WTC11 (cell line): ENCODE data around the gene SLC15A1. TPM values are rescaled to one million over a fixed set of nuclear protein-coding genes. Genes with fewer than 3 reads are reported as not detected.
A peak's percentile ranks its signal among the peaks of the same experiment; 100 is the strongest.

Experiments used
- ATAC-seq: fragments of 200-7000 bp; cut with Tn5 transposase; 2 replicates; pipeline ENCODE4 v1.10.0; 2021; ENCODE audit warnings: mild to moderate bottlenecking, moderate library complexity
- CTCF ChIA-PET: fragments of 300-600 bp; sonication (Branson Sonifier 250); formaldehyde crosslinking; loops from one replicate; lab custom pipeline; 2021; ENCODE audit warnings: antibody characterized with exemption; lab: Charles Lee
- POLR2A ChIA-PET: fragments of 350-600 bp; sonication (Branson Sonifier 250); formaldehyde crosslinking; loops from one replicate; lab custom pipeline; 2021; ENCODE audit warnings: antibody characterized with exemption; lab: Charles Lee
- DNase-seq: peaks from one replicate; pipeline ENCODE4 v3.0.0; 2021; ENCODE audit warnings: low spot score
- H3K27ac Mint-ChIP-seq: 2 replicates; pipeline ENCODE4 v1.8.0; 2021; ENCODE audit warnings: mixed read lengths
- H3K27me3 Mint-ChIP-seq: 2 replicates; pipeline ENCODE4 v1.8.0; 2021; ENCODE audit warnings: low read depth, mild to moderate bottlenecking, moderate library complexity, mixed read lengths
- H3K36me3 Mint-ChIP-seq: 2 replicates; pipeline ENCODE4 v1.8.0; 2021; ENCODE audit warnings: mixed read lengths
- H3K4me1 Mint-ChIP-seq: 2 replicates; pipeline ENCODE4 v1.8.0; 2022; ENCODE audit warnings: mixed read lengths
- H3K4me3 Mint-ChIP-seq: 2 replicates; pipeline ENCODE4 v1.8.0; 2021; ENCODE audit warnings: mild to moderate bottlenecking, moderate library complexity, mixed read lengths
- H3K9me3 Mint-ChIP-seq: 2 replicates; pipeline ENCODE4 v1.8.0; 2021; ENCODE audit warnings: mixed read lengths
- ATF1 ChIP-seq: sonication (generic); formaldehyde crosslinking; IDR thresholded peaks from 2 replicates; pipeline ENCODE4 v1.8.1; 2023; ENCODE audit warnings: mild to moderate bottlenecking, moderate library complexity, missing genetic modification reagents
- CREB1 ChIP-seq: sonication (generic); formaldehyde crosslinking; IDR thresholded peaks from 2 replicates; pipeline ENCODE4 v1.8.0; 2023; ENCODE audit warnings: mild to moderate bottlenecking, missing genetic modification reagents
- CREM ChIP-seq: sonication (generic); formaldehyde crosslinking; IDR thresholded peaks from 2 replicates; pipeline ENCODE4 v1.8.1; 2022; ENCODE audit warnings: mild to moderate bottlenecking, missing genetic modification reagents, moderate library complexity
- ELF4 ChIP-seq: sonication (generic); formaldehyde crosslinking; IDR thresholded peaks from 2 replicates; pipeline ENCODE4 v1.8.1; 2022; ENCODE audit warnings: low read depth, mild to moderate bottlenecking, moderate library complexity, missing genetic modification reagents
- ETV6 ChIP-seq: sonication (generic); formaldehyde crosslinking; IDR thresholded peaks from 2 replicates; pipeline ENCODE4 v1.8.1; 2022; ENCODE audit warnings: mild to moderate bottlenecking, missing genetic modification reagents
- FOXP1 ChIP-seq: sonication (generic); formaldehyde crosslinking; IDR thresholded peaks from 2 replicates; pipeline ENCODE4 v1.8.0; 2022; ENCODE audit warnings: missing genetic modification reagents, mild to moderate bottlenecking, moderate library complexity, borderline replicate concordance
- NR1H2 ChIP-seq: sonication (generic); formaldehyde crosslinking; IDR thresholded peaks from 2 replicates; pipeline ENCODE4 v1.9.0; 2021; ENCODE audit warnings: mild to moderate bottlenecking, moderate library complexity, missing genetic modification reagents
- NR3C1 ChIP-seq: sonication (generic); formaldehyde crosslinking; conservative IDR thresholded peaks from 2 replicates; pipeline ENCODE4 v1.8.1; 2023; ENCODE audit warnings: low read depth, mild to moderate bottlenecking, missing genetic modification reagents
- OVOL2 ChIP-seq: fragments of 250-450 bp; sonication (Bioruptor Pico); IDR thresholded peaks from 2 replicates; pipeline ENCODE4 v1.9.0; 2021; ENCODE audit warnings: mild to moderate bottlenecking, borderline replicate concordance
- SMAD4 ChIP-seq: sonication (generic); formaldehyde crosslinking; IDR thresholded peaks from 2 replicates; pipeline ENCODE4 v1.8.0; 2022; ENCODE audit warnings: mild to moderate bottlenecking, missing genetic modification reagents
- SP1 ChIP-seq: sonication (generic); formaldehyde crosslinking; conservative IDR thresholded peaks from 2 replicates; pipeline ENCODE4 v1.8.1; 2022; ENCODE audit warnings: missing genetic modification reagents
- TP53 ChIP-seq: sonication (generic); formaldehyde crosslinking; IDR thresholded peaks from 2 replicates; pipeline ENCODE4 v1.8.1; 2023; ENCODE audit warnings: mild to moderate bottlenecking, missing genetic modification reagents
- ZNF121 ChIP-seq: sonication (generic); formaldehyde crosslinking; IDR thresholded peaks from 2 replicates; pipeline ENCODE4 v1.8.0; 2023; ENCODE audit warnings: missing genetic modification reagents
- ZNF317 ChIP-seq: sonication (generic); formaldehyde crosslinking; IDR thresholded peaks from 2 replicates; pipeline ENCODE4 v1.8.1; 2023; ENCODE audit warnings: low read depth, mild to moderate bottlenecking, moderate library complexity, missing genetic modification reagents, borderline replicate concordance
- ZNF396 ChIP-seq: fragments of 250-450 bp; sonication (Bioruptor Pico); IDR thresholded peaks from 2 replicates; pipeline ENCODE4 v1.8.0; 2021; ENCODE audit warnings: mild to moderate bottlenecking, moderate library complexity, borderline replicate concordance
- ZNF671 ChIP-seq: fragments of 250-450 bp; sonication (Bioruptor Pico); IDR thresholded peaks from 2 replicates; pipeline ENCODE4 v1.8.0; 2021; ENCODE audit warnings: mild to moderate bottlenecking
- total RNA-seq: library from RNA; stranded (reverse); gene quantifications from 3 replicates; pipeline ENCODE4 v1.2.3, GENCODE V29; 2021
- TF ChIP-seq, protein P1 (sequence below): fragments of 250-450 bp; sonication (Bioruptor Pico); conservative IDR thresholded peaks from 2 replicates; pipeline ENCODE4 v1.9.0; 2021; ENCODE audit warnings: mild to moderate bottlenecking
- TF ChIP-seq, protein P2 (sequence below): fragments of 200-600 bp; IDR thresholded peaks from 2 replicates; pipeline ENCODE4 v1.8.0; 2022; ENCODE audit warnings: antibody characterized with exemption
- TF ChIP-seq, protein P3 (sequence below): sonication (generic); formaldehyde crosslinking; conservative IDR thresholded peaks from 2 replicates; pipeline ENCODE4 v1.8.1; 2023; ENCODE audit warnings: mild to moderate bottlenecking, low read depth, missing genetic modification reagents, moderate library complexity
- TF ChIP-seq, protein P4 (sequence below): sonication (generic); formaldehyde crosslinking; IDR thresholded peaks from 2 replicates; pipeline ENCODE4 v1.8.0; 2022; ENCODE audit warnings: mild to moderate bottlenecking, missing genetic modification reagents
- TF ChIP-seq, protein P5 (sequence below): sonication (generic); formaldehyde crosslinking; IDR thresholded peaks from 2 replicates; pipeline ENCODE4 v1.8.0; 2023; ENCODE audit warnings: mild to moderate bottlenecking, missing genetic modification reagents

SLC15A1 gene
- total RNA-seq, 1 experiment from 2014 or later: 2.3 TPM

DNA sequence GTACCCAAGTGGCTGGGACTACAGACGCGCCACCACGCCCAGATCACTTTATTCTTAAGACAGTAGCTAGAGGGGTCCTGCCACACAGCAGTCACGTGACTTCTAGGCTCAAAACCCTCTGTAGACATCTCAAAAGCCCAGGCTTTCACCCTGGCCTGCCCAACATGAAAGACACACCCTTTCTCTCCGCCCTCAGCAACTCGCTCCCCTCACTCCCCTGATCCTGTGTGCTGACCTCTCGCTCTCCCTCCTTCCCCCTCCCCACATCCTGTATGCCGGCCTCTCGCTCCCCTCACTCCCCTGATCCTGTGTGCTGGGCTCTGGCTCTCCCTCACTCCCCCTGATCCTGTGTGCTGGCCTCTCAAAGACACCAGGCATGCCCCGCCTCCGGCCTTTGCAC is 77.4 kb downstream of the SLC15A1 start:
- H3K27ac Mint-ChIP-seq: no peak overlapping the region

DNA sequence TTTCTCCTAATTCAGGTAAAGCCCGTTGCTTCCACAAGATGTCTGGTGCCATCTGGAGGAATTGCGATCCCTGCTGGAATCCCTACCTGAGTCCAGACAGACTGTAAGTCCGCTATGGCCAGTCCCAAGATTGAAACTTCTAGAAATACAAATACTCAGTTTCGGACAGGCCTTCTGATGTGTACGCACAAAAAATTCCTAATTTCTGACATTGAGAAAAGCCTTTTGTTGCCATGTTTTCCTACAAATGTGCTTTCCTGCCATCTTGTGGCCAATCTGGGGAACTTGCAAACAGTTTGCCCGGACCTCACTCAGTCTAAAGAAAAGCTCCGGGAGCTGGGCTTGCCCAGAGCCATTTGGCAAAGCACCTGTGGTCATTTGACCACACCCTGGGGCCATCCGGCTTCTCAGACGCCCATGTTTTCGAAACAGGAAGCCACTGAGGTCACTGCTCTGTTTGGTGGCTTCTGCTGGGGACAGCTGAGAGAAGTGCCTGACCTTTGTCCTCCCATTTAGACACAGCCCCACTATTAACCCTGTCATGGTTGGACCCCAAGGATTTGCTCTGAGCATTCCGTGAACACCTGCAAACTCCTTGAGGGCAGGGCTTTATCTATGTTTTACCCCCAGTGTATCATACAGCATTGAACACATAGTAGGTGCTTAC is 79.4 kb downstream of the SLC15A1 start:
- Mint-ChIP-seq H3K27ac (no peak overlapping the region), H3K9me3 (no peaks in the 10 kb centered on the region), H3K4me1 (peaks cover 34% of the 10 kb centered on the region), H3K4me3 (no peak overlapping the region), H3K27me3 (peaks cover 3% of the 10 kb centered on the region; the same call in 1 of the 2 replicates), H3K36me3 (no peaks in the 10 kb centered on the region)
- DNase-seq (peak; percentile 68), ATAC-seq (peak; percentile 80)
- CTCF ChIA-PET: interaction anchor here (0.5 to 1.6 kb wide), 63 partner anchors 9 to 790 kb away, joined by 3 to 36 read pairs (median 4); partner anchors contain the start of gene SLC15A1
- 0 out of 2 replicates have a peak, but pooled peaks have one; percentile 21 for TF ChIP-seq CREM
- TF ChIP-seq, protein P1, sequence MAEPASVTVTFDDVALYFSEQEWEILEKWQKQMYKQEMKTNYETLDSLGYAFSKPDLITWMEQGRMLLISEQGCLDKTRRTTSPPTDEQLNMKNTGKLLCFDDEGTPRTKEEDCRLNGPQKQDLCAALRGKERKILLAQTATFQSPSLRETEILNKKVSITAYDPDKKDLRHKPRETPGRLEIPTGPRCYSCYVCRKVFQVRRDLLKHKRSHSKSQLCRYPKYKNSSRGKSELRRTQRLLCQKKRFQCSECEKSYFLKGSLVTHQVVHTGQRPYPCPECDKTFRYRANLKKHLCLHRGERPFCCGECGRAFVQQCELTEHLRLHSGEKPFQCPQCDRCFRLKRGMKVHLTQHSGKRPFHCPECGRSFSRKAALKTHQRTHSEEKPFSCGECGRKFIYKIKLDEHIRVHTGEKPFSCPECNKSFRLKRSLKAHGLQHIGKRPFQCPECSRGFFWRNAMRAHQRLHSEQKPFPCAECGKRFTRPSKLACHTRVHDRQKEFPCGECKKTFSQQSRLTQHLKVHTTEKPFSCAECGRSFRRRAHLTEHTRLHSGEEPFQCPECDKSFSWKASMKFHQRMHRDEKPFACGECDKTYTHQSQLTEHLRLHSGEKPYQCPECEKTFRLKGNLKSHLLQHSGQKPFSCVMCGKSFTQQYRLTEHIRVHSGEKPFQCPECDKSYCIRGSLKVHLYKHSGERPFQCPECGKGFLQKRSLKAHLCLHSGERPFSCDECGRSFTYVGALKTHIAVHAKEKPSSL (CRISPR knock-in tag): no peak
- TF ChIP-seq, protein P2, sequence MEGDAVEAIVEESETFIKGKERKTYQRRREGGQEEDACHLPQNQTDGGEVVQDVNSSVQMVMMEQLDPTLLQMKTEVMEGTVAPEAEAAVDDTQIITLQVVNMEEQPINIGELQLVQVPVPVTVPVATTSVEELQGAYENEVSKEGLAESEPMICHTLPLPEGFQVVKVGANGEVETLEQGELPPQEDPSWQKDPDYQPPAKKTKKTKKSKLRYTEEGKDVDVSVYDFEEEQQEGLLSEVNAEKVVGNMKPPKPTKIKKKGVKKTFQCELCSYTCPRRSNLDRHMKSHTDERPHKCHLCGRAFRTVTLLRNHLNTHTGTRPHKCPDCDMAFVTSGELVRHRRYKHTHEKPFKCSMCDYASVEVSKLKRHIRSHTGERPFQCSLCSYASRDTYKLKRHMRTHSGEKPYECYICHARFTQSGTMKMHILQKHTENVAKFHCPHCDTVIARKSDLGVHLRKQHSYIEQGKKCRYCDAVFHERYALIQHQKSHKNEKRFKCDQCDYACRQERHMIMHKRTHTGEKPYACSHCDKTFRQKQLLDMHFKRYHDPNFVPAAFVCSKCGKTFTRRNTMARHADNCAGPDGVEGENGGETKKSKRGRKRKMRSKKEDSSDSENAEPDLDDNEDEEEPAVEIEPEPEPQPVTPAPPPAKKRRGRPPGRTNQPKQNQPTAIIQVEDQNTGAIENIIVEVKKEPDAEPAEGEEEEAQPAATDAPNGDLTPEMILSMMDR: peak; percentile 76
- no peak for TF ChIP-seq ZNF317 (CRISPR knock-in tag)
- TF ChIP-seq ETV6 (CRISPR knock-in tag): no peak
- no peak for TF ChIP-seq NR1H2 (CRISPR knock-in tag)
- POLR2A ChIA-PET: interaction anchor here (0.8 kb wide), 1 partner anchor 144 kb away, joined by 3 read pairs; no protein-coding TSS in a partner anchor

More for the DNA sequence above, 77.4 kb downstream of the SLC15A1 start:
- CTCF ChIA-PET: interaction anchor here (1.7 to 2.1 kb wide), 2 partner anchors 227 to 230 kb away, joined by 6 to 7 read pairs; no protein-coding TSS in a partner anchor
- no peak overlapping the region for H3K4me3 Mint-ChIP-seq
- no peaks in the 10 kb centered on the region for H3K9me3 Mint-ChIP-seq
- H3K27me3 Mint-ChIP-seq: peaks cover 3% of the 10 kb centered on the region; the same call in 1 of the 2 replicates
- H3K4me1 Mint-ChIP-seq: peaks cover 41% of the 10 kb centered on the region
- H3K36me3 Mint-ChIP-seq: no peaks in the 10 kb centered on the region
- POLR2A ChIA-PET: no interaction called here
- peak; percentile 42 for ATAC-seq
- TF ChIP-seq, protein P1 (CRISPR knock-in tag): no peak
- TF ChIP-seq TP53 (CRISPR knock-in tag): no peak
- TF ChIP-seq FOXP1 (CRISPR knock-in tag): no peak
- no peak for TF ChIP-seq SMAD4 (CRISPR knock-in tag)
- no peak for TF ChIP-seq SP1 (CRISPR knock-in tag)
- no peak for TF ChIP-seq ELF4
- TF ChIP-seq ATF1 (CRISPR knock-in tag): no peak
- TF ChIP-seq ZNF121 (CRISPR knock-in tag): no peak
- TF ChIP-seq, protein P3, sequence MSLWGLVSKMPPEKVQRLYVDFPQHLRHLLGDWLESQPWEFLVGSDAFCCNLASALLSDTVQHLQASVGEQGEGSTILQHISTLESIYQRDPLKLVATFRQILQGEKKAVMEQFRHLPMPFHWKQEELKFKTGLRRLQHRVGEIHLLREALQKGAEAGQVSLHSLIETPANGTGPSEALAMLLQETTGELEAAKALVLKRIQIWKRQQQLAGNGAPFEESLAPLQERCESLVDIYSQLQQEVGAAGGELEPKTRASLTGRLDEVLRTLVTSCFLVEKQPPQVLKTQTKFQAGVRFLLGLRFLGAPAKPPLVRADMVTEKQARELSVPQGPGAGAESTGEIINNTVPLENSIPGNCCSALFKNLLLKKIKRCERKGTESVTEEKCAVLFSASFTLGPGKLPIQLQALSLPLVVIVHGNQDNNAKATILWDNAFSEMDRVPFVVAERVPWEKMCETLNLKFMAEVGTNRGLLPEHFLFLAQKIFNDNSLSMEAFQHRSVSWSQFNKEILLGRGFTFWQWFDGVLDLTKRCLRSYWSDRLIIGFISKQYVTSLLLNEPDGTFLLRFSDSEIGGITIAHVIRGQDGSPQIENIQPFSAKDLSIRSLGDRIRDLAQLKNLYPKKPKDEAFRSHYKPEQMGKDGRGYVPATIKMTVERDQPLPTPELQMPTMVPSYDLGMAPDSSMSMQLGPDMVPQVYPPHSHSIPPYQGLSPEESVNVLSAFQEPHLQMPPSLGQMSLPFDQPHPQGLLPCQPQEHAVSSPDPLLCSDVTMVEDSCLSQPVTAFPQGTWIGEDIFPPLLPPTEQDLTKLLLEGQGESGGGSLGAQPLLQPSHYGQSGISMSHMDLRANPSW: no peak
- TF ChIP-seq, protein P4, sequence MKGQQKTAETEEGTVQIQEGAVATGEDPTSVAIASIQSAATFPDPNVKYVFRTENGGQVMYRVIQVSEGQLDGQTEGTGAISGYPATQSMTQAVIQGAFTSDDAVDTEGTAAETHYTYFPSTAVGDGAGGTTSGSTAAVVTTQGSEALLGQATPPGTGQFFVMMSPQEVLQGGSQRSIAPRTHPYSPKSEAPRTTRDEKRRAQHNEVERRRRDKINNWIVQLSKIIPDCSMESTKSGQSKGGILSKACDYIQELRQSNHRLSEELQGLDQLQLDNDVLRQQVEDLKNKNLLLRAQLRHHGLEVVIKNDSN (CRISPR knock-in tag): no peak
- TF ChIP-seq NR3C1 (CRISPR knock-in tag): no peak
- TF ChIP-seq ZNF396: no peak
- no peak for TF ChIP-seq CREB1 (CRISPR knock-in tag)
- no peak for TF ChIP-seq ZNF317 (CRISPR knock-in tag)
- no peak for TF ChIP-seq OVOL2
- TF ChIP-seq, protein P5, sequence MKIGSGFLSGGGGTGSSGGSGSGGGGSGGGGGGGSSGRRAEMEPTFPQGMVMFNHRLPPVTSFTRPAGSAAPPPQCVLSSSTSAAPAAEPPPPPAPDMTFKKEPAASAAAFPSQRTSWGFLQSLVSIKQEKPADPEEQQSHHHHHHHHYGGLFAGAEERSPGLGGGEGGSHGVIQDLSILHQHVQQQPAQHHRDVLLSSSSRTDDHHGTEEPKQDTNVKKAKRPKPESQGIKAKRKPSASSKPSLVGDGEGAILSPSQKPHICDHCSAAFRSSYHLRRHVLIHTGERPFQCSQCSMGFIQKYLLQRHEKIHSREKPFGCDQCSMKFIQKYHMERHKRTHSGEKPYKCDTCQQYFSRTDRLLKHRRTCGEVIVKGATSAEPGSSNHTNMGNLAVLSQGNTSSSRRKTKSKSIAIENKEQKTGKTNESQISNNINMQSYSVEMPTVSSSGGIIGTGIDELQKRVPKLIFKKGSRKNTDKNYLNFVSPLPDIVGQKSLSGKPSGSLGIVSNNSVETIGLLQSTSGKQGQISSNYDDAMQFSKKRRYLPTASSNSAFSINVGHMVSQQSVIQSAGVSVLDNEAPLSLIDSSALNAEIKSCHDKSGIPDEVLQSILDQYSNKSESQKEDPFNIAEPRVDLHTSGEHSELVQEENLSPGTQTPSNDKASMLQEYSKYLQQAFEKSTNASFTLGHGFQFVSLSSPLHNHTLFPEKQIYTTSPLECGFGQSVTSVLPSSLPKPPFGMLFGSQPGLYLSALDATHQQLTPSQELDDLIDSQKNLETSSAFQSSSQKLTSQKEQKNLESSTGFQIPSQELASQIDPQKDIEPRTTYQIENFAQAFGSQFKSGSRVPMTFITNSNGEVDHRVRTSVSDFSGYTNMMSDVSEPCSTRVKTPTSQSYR (CRISPR knock-in tag): no peak
- no peak for TF ChIP-seq ZNF671
- DNase-seq: no peak
